ENCODE results near the gene SWSAP1.
A peak's percentile ranks its signal among the peaks of the same experiment; 100 is the strongest.
"Not testable (repeated sequence)": the region's sequence is repeated elsewhere in the genome, so short reads cannot be mapped to it uniquely, and the experiment has no call there.

SWSAP1 gene, protein sequence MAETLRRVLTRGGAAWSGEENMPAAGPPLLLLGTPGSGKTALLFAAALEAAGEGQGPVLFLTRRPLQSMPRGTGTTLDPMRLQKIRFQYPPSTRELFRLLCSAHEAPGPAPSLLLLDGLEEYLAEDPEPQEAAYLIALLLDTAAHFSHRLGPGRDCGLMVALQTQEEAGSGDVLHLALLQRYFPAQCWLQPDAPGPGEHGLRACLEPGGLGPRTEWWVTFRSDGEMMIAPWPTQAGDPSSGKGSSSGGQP

DNA sequence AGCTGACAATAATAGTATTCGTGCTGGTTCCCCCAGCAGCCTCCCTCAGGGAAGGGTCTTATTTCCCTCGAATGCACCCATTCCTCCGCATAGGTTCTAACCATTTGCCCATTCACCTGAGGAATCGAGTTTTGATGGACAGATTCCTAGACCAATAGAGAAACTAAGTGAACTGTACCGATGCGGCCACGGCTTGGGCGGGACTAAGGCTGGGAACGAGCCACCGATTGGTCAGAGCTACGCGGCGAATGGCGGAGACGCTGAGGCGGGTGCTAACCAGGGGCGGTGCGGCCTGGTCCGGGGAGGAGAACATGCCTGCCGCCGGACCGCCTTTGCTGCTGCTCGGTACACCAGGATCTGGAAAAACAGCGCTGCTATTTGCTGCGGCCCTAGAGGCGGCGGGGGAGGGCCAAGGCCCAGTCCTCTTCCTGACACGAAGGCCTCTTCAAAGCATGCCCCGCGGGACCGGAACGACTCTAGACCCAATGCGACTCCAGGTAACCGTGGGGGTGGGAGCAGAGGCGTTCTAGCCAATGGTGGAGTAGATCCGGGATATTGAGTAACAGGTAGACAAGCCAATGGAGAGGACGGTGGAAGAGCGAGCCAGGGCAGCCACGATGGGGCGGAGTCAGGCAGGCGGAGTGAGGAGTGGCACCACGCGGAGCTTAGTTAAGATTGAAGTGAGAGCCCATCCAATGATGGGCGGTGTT lies at the start of gene SWSAP1:
TSS of gene SWSAP1 (plus strand) at position 234 of the 710 bp plus-strand sequence. CDS start at position 249, 15 bp downstream.
- TF ChIP-seq, protein P1, sequence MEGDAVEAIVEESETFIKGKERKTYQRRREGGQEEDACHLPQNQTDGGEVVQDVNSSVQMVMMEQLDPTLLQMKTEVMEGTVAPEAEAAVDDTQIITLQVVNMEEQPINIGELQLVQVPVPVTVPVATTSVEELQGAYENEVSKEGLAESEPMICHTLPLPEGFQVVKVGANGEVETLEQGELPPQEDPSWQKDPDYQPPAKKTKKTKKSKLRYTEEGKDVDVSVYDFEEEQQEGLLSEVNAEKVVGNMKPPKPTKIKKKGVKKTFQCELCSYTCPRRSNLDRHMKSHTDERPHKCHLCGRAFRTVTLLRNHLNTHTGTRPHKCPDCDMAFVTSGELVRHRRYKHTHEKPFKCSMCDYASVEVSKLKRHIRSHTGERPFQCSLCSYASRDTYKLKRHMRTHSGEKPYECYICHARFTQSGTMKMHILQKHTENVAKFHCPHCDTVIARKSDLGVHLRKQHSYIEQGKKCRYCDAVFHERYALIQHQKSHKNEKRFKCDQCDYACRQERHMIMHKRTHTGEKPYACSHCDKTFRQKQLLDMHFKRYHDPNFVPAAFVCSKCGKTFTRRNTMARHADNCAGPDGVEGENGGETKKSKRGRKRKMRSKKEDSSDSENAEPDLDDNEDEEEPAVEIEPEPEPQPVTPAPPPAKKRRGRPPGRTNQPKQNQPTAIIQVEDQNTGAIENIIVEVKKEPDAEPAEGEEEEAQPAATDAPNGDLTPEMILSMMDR (IDR thresholded peaks at IDR 0.05; ENCODE audit: control insufficient read depth, insufficient read depth, low read depth, low read length, missing control alignments), result no peak
- peak within 1 kb of the TSS; percentile 61 for H3K4me3 ChIP-seq (ENCODE audit: control insufficient read depth, low read depth, low read length)
- DNase-seq (ENCODE audit: low read depth), result peak; percentile 99

DNA sequence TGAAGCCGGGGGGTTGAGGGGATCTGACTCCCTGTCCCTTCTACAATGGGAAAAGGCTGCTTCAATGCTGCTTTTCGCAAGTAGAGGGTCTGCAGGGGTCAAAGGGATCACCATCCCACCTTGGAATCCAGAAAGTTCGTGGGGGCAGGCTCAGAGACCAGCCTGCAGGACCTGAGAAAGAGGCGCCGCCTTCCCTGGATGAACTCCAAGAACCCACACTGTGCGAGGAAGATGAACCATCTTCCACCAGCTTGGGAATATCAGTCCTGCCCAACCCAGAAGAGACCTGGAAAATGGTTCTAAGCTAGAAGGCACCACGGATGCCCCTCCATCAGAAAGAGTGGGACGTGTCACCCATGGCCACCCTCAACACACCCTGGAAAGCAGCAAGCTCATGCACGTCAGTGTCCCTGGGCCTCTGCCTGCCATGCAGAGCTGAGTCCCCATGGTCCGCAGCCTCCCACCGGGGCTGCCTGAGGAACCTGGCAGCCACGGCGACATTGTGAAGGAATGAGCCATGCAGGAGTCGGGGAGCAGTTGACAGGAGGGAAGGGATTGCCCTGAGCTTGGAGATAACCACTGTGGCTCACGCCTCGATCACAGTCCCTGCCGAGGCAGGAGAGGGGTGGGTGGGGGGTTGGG lies 49.6 kb upstream of the SWSAP1 start:
- DNase-seq (ENCODE audit: low read depth), result no peak
- no peak overlapping the region for H3K4me3 ChIP-seq (ENCODE audit: control insufficient read depth, low read depth, low read length)

DNA sequence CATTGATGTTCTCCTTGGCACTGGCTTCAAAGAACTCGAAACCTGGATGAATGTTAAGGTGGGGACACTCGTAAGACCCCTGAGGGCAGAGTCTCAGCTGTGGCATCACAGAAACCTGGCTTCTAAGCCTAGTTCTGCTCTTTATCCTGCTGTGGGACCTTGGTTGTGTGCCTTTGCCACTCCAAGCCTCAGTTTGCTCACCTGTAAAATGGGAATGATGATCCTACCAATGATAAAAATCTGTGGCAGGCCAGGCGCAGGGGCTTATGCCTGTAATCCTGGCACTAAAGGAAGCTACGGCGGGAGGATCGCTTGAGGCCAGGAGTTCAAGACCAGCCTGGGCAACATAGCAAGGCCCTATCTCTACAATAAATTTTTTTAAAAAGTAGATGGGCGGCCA lies 48.9 kb upstream of the SWSAP1 start:
- DNase-seq (ENCODE audit: low read depth), result no peak

More for the DNA sequence above, 49.6 kb upstream of the SWSAP1 start:
- TF ChIP-seq, protein P1 (IDR thresholded peaks at IDR 0.05; ENCODE audit: control insufficient read depth, insufficient read depth, low read depth, low read length, missing control alignments), result no peak

DNA sequence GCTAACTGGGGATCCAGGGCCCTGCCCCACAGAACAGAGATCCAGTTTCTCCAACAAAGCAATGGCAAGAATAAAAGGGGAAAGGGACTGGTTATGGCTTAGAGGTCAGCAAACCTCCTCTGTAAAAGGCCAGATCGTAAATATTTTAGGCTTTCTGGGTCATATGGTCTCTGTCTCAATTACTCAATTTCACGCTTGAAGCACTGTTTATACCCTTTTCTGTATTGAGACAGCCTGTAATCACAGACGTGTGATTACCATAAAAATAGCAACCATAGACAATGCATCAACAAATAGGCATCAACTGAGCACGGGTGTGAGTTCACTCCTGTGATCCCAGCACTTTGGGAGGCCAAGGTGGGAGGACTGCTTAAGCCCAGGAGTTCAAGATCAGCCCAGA lies 44.3 kb upstream of the SWSAP1 start:
- TF ChIP-seq, protein P1 (IDR thresholded peaks at IDR 0.05; ENCODE audit: control insufficient read depth, insufficient read depth, low read depth, low read length, missing control alignments), result no peak
- no peak overlapping the region for H3K4me3 ChIP-seq (ENCODE audit: control insufficient read depth, low read depth, low read length)
- DNase-seq (ENCODE audit: low read depth), result no peak

More for the DNA sequence above, 48.9 kb upstream of the SWSAP1 start:
- TF ChIP-seq, protein P1 (IDR thresholded peaks at IDR 0.05; ENCODE audit: control insufficient read depth, insufficient read depth, low read depth, low read length, missing control alignments), result no peak
- H3K4me3 ChIP-seq (ENCODE audit: control insufficient read depth, low read depth, low read length), result no peak overlapping the region

DNA sequence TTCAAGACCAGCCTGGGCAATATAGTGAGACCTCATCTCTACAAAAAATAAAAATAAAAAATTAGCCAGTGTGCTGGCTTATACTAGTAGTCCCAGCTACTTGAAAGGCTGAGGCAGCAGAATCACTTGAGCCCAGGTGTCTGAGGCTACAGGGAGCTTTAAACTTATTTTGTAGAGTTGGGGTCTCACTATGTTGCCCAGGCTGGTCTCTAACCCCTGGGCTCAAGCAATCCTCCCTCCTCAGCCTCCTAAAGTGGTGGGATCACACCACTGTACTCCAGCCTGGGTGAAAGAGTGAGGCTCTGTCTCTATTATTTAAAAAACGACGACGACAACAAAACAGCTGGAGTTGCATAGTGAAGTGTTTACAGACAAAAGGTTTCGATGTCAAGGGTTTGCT lies 43.0 kb upstream of the SWSAP1 start:
- no peak overlapping the region for H3K4me3 ChIP-seq (ENCODE audit: control insufficient read depth, low read depth, low read length)
- TF ChIP-seq, protein P1 (IDR thresholded peaks at IDR 0.05; ENCODE audit: control insufficient read depth, insufficient read depth, low read depth, low read length, missing control alignments), result no peak
- no peak for DNase-seq (ENCODE audit: low read depth)

DNA sequence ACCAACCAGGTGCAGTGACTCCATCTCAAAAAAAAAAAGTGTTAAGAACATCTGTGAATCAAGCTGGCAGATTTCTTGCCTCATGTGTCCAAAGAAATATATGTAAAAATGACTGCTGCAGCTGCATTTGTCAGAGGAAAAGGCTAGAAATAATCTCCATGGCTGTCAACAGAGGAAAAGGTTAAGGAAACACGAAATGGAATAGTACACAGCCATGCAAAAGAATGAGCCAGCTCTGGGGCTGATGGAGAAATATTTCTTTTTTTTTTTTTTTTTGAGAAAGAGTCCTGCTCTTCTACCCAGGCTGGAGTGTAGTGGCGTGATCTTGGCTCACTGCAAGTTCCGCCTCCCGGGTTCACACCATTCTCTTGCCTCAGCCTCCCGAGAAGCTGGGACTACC lies 41.6 kb upstream of the SWSAP1 start:
- DNase-seq (ENCODE audit: low read depth), result no peak
- TF ChIP-seq, protein P1 (IDR thresholded peaks at IDR 0.05; ENCODE audit: control insufficient read depth, insufficient read depth, low read depth, low read length, missing control alignments), result no peak
- H3K4me3 ChIP-seq (ENCODE audit: control insufficient read depth, low read depth, low read length), result no peak overlapping the region

DNA sequence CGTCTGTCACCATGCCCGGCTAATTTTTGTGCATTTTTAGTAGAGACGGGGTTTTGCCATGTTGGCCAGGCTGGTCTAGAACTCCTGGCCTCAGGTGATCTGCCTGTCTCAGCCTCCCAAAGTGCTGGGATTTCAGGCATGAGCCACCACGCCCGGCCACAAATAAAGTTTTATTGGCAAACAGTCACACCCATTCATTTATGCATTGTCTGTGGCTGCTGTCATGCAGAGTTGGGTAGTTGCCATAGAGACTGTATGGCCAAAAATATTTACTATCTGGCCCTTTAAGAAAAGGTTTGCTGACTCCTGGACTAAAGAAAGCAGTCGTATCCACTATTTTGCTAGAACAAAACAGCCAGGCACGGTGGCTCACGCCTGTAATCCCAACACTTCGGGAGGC lies 40.6 kb upstream of the SWSAP1 start:
- H3K4me3 ChIP-seq (ENCODE audit: control insufficient read depth, low read depth, low read length); DNase-seq (ENCODE audit: low read depth): not testable (repeated sequence)
